ENCODE data around the gene LRGUK. TPM values are rescaled to one million over a fixed set of nuclear protein-coding genes. Genes with fewer than 3 reads are reported as not detected.
A peak's percentile ranks its signal among the peaks of the same experiment; 100 is the strongest.

LRGUK gene
- total RNA-seq, 1 donor from 2014 or later: 0.49 TPM

- ATAC-seq (no peak), DNase-seq (no peak)
- H3K4me1 ChIP-seq: no peaks in the 10 kb centered on the region
- H3K27me3 ChIP-seq: no peaks in the 10 kb centered on the region
- no peaks in the 10 kb centered on the region for H3K36me3 ChIP-seq
- H3K9me3 ChIP-seq: no peaks in the 10 kb centered on the region
- TF ChIP-seq CTCF (IDR thresholded peaks at IDR 0.05): no peak
- no peak overlapping the region for H3K4me3 ChIP-seq
- intact Hi-C loops (cut with DNase I): no loop called here
- no peak overlapping the region for H3K27ac ChIP-seq
Observed at GRCh38 chr7:134246761-134247160, 119.6 kb downstream of the LRGUK start.

GRCh38 chr7:134248196-134248595 lies 121.1 kb downstream of the LRGUK start:
- no peak overlapping the region for H3K4me3 ChIP-seq
- H3K4me1 ChIP-seq: no peaks in the 10 kb centered on the region
- intact Hi-C loops (cut with DNase I): no loop called here
- no peak for DNase-seq
- TF ChIP-seq CTCF (IDR thresholded peaks at IDR 0.05): no peak
- no peak for ATAC-seq
- no peaks in the 10 kb centered on the region for H3K9me3 ChIP-seq
- no peaks in the 10 kb centered on the region for H3K27me3 ChIP-seq
- no peaks in the 10 kb centered on the region for H3K36me3 ChIP-seq
- no peak overlapping the region for H3K27ac ChIP-seq

GRCh38 chr7:134254311-134254710 lies 127.2 kb downstream of the LRGUK start:
- peak; percentile 71 for ATAC-seq

GRCh38 chr7:134255814-134256213 lies 128.7 kb downstream of the LRGUK start:
- Histone ChIP-seq H3K27me3 (no peaks in the 10 kb centered on the region), H3K9me3 (no peaks in the 10 kb centered on the region), H3K4me3 (no peak overlapping the region), H3K4me1 (no peaks in the 10 kb centered on the region), H3K27ac (no peak overlapping the region), H3K36me3 (no peaks in the 10 kb centered on the region)
- ATAC-seq: no peak
- TF ChIP-seq CTCF (IDR thresholded peaks at IDR 0.05): no peak
- no peak for DNase-seq
- intact Hi-C loops (cut with DNase I): no loop called here

More at GRCh38 chr7:134254311-134254710, 127.2 kb downstream of the LRGUK start:
- no peaks in the 10 kb centered on the region for H3K36me3 ChIP-seq
- intact Hi-C loops (cut with DNase I): no loop called here
- TF ChIP-seq CTCF (IDR thresholded peaks at IDR 0.05): peak; percentile 26
- H3K4me1 ChIP-seq: no peaks in the 10 kb centered on the region
- H3K9me3 ChIP-seq: no peaks in the 10 kb centered on the region
- no peak overlapping the region for H3K4me3 ChIP-seq
- no peak for DNase-seq
- no peaks in the 10 kb centered on the region for H3K27me3 ChIP-seq
- H3K27ac ChIP-seq: no peak overlapping the region

- Histone ChIP-seq H3K4me1 (no peaks in the 10 kb centered on the region), H3K27ac (no peak overlapping the region), H3K9me3 (no peaks in the 10 kb centered on the region), H3K27me3 (no peaks in the 10 kb centered on the region), H3K36me3 (no peaks in the 10 kb centered on the region), H3K4me3 (no peak overlapping the region)
- DNase-seq (no peak), ATAC-seq (no peak)
- TF ChIP-seq CTCF (IDR thresholded peaks at IDR 0.05): no peak
- intact Hi-C loops (cut with DNase I): no loop called here
Observed at GRCh38 chr7:134262322-134262721, 135.2 kb downstream of the LRGUK start.

- Histone ChIP-seq H3K9me3 (no peaks in the 10 kb centered on the region), H3K27me3 (no peaks in the 10 kb centered on the region), H3K27ac (no peak overlapping the region), H3K4me1 (no peaks in the 10 kb centered on the region), H3K4me3 (no peak overlapping the region), H3K36me3 (no peaks in the 10 kb centered on the region)
- TF ChIP-seq CTCF (IDR thresholded peaks at IDR 0.05): no peak
- ATAC-seq (no peak), DNase-seq (no peak)
- intact Hi-C loops (cut with DNase I): no loop called here
Observed at GRCh38 chr7:134276951-134277350, 149.8 kb downstream of the LRGUK start.

All from upper lobe of right lung (tissue), 1 donor.